Hepatocyte (in vitro differentiated cells): Measurements from ENCODE around the gene SLC26A1. TPM values are rescaled to one million over a fixed set of nuclear protein-coding genes. Genes with fewer than 3 reads are reported as not detected.

Experiments used
- DNase-seq: peaks from one replicate; pipeline ENCODE4 v3.0.0-alpha.2; 2016; ENCODE audit warnings: low spot score
- H2AFZ ChIP-seq: fragments of 200-600 bp; sonication (generic); 2 replicates; pipeline ENCODE4 v1.6.0; 2016; ENCODE audit warnings: antibody characterized with exemption, mild to moderate bottlenecking
- H3K27ac ChIP-seq: fragments of 200-600 bp; sonication (generic); 2 replicates; pipeline ENCODE4 v1.5.1; 2016; ENCODE audit warnings: mild to moderate bottlenecking
- H3K27me3 ChIP-seq: fragments of 200-600 bp; sonication (generic); 2 replicates; pipeline ENCODE4 v1.6.1; 2016
- H3K36me3 ChIP-seq: fragments of 200-600 bp; sonication (generic); replicated peaks from 2 replicates; pipeline ENCODE4 v1.5.1; 2016; ENCODE audit warnings: low read depth; ENCODE audit not compliant: insufficient read depth
- H3K4me1 ChIP-seq: fragments of 200-600 bp; sonication (generic); 2 replicates; pipeline ENCODE4 v1.5.1; 2016; ENCODE audit warnings: mild to moderate bottlenecking, moderate library complexity; ENCODE audit not compliant: insufficient read depth
- H3K4me2 ChIP-seq: fragments of 200-600 bp; sonication (generic); 2 replicates; pipeline ENCODE4 v1.6.0; 2016
- H3K4me3 ChIP-seq: fragments of 200-600 bp; sonication (generic); 2 replicates; pipeline ENCODE4 v1.5.1; 2016; ENCODE audit warnings: mild to moderate bottlenecking
- H3K79me2 ChIP-seq: fragments of 200-600 bp; sonication (generic); 2 replicates; pipeline ENCODE4 v1.6.0; 2017; ENCODE audit warnings: mild to moderate bottlenecking
- H3K9me2 ChIP-seq: fragments of 200-600 bp; sonication (generic); replicated peaks from 2 replicates; pipeline ENCODE4 v1.6.0; 2017; ENCODE audit warnings: mild to moderate bottlenecking; ENCODE audit not compliant: insufficient read depth
- H3K9me3 ChIP-seq: fragments of 200-600 bp; sonication (generic); 2 replicates; pipeline ENCODE4 v1.5.1; 2016; ENCODE audit warnings: low read depth, mild to moderate bottlenecking
- H4K20me1 ChIP-seq: fragments of 200-600 bp; sonication (generic); 2 replicates; pipeline ENCODE4 v1.6.0; 2016; ENCODE audit warnings: mild to moderate bottlenecking; ENCODE audit not compliant: insufficient read depth, poor library complexity, severe bottlenecking
- CTCF ChIP-seq: fragments of 200-600 bp; sonication (generic); IDR thresholded peaks from 2 replicates; pipeline ENCODE4 v1.5.1; 2016; ENCODE audit warnings: antibody characterized with exemption, mild to moderate bottlenecking; ENCODE audit not compliant: poor library complexity
- EZH2 ChIP-seq: fragments of 200-600 bp; sonication (generic); IDR thresholded peaks from 2 replicates; pipeline ENCODE4 v1.6.1; 2016; ENCODE audit warnings: antibody characterized with exemption, mild to moderate bottlenecking, borderline replicate concordance
- EZH2phosphoT487 ChIP-seq: fragments of 200-600 bp; sonication (generic); IDR thresholded peaks from one replicate; pipeline ENCODE4 v1.6.1; 2018; ENCODE audit warnings: antibody characterized with exemption, mild to moderate bottlenecking, low read depth, moderate library complexity; ENCODE audit not compliant: unreplicated experiment, severe bottlenecking
- WGBS: methylation state at CpG from one replicate; pipeline ENCODE4 v1.1.6; 2016; ENCODE audit warnings: low lambda C conversion rate; ENCODE audit errors: missing lambda C conversion rate; 5-methylcytosine and 5-hydroxymethylcytosine counted together
- polyA plus RNA-seq: library from polyadenylated mRNA; unstranded; fragments of >200 nt; fragmentation: Nextera tagmentation; extraction: Ambion mirVana; gene quantifications from 2 replicates; pipeline ENCODE4 v1.2.1, GENCODE V29; 2016
- total RNA-seq: library from RNA; depleted of rRNA; stranded (reverse); fragments of >200 nt; gene quantifications from 2 replicates; pipeline ENCODE4 v1.2.3, GENCODE V29; 2014

Gene SLC26A1
- total and polyA plus RNA-seq, 2 experiments from 2014 or later = 9.0 to 12.6 TPM

- H3K9me2 ChIP-seq = no peaks in the 10 kb centered on the region
- H3K4me2 ChIP-seq = no peak overlapping the region
- H3K79me2 ChIP-seq = no peaks in the 10 kb centered on the region
- H3K4me3 ChIP-seq = no peak overlapping the region
- no peak for TF ChIP-seq EZH2phosphoT487
- TF ChIP-seq EZH2 = no peak
- TF ChIP-seq CTCF = no peak
- no peak overlapping the region for H3K27ac ChIP-seq
- H3K4me1 ChIP-seq = no peaks in the 10 kb centered on the region
- H4K20me1 ChIP-seq = no peaks in the 10 kb centered on the region
- WGBS = 94% methylated on average over 25 of the region's 26 CpGs
- no peaks in the 10 kb centered on the region for H3K36me3 ChIP-seq
- DNase-seq = no peak
- no peaks in the 10 kb centered on the region for H3K27me3 ChIP-seq
- no peak overlapping the region for H2AFZ ChIP-seq
- no peaks in the 10 kb centered on the region for H3K9me3 ChIP-seq
These were observed 28.0 kb downstream of the SLC26A1 start for GRCh38 chr4:965048-965765.

GRCh38 chr4:964346-965025 lies 28.7 kb downstream of the SLC26A1 start:
- no peaks in the 10 kb centered on the region for H3K79me2 ChIP-seq

GRCh38 chr4:963276-964225 lies 29.7 kb downstream of the SLC26A1 start:
- Histone ChIP-seq H3K4me3 (no peak overlapping the region), H3K9me2 (no peaks in the 10 kb centered on the region), H3K9me3 (no peaks in the 10 kb centered on the region), H3K79me2 (no peaks in the 10 kb centered on the region), H3K4me2 (no peak overlapping the region), H4K20me1 (no peaks in the 10 kb centered on the region), H3K27ac (no peak overlapping the region), H3K36me3 (no peaks in the 10 kb centered on the region), H2AFZ (no peak overlapping the region), H3K27me3 (no peaks in the 10 kb centered on the region), H3K4me1 (no peaks in the 10 kb centered on the region)
- DNase-seq = no peak
- TF ChIP-seq CTCF = no peak
- 95% methylated on average over 34 of the region's 39 CpGs for WGBS

More at GRCh38 chr4:964346-965025, 28.7 kb downstream of the SLC26A1 start:
- Histone ChIP-seq H3K9me3 (no peaks in the 10 kb centered on the region), H3K27ac (no peak overlapping the region), H3K4me1 (no peaks in the 10 kb centered on the region), H2AFZ (no peak overlapping the region), H3K4me2 (no peak overlapping the region), H4K20me1 (no peaks in the 10 kb centered on the region), H3K36me3 (no peaks in the 10 kb centered on the region), H3K4me3 (no peak overlapping the region), H3K27me3 (no peaks in the 10 kb centered on the region), H3K9me2 (no peaks in the 10 kb centered on the region)
- TF ChIP-seq EZH2phosphoT487 = no peak
- TF ChIP-seq EZH2 = no peak
- TF ChIP-seq CTCF = no peak
- DNase-seq = no peak
- 95% methylated on average over 21 of the region's 23 CpGs for WGBS
